AG04450 (cell line): Measurements from ENCODE around the gene SOSTDC1. TPM values are rescaled to one million over a fixed set of nuclear protein-coding genes. Genes with fewer than 3 reads are reported as not detected.
"Not testable (repeated sequence)": the region's sequence is repeated elsewhere in the genome, so short reads cannot be mapped to it uniquely, and the experiment has no call there.

ENCODE experiments used
- CTCF ChIA-PET: fragments of 300-600, 350-600 bp; formaldehyde crosslinking; extraction: SDS; loops from one replicate; lab custom pipeline; 2022; ENCODE audit warnings: antibody characterized with exemption, inconsistent platforms; lab: Charles Lee
- POLR2A ChIA-PET: fragments of 350-600 bp; formaldehyde crosslinking; extraction: SDS; loops from one replicate; lab custom pipeline; 2021; ENCODE audit warnings: antibody characterized with exemption, inconsistent platforms; lab: Yijun Ruan, JAX
- DNase-seq: peaks from one replicate; pipeline ENCODE4 v3.0.0-alpha.2; 2011; ENCODE audit warnings: low read depth, low spot score
- H3K27ac ChIP-seq: one replicate; pipeline ENCODE4 v1.5.1; 2012; ENCODE audit warnings: low read depth, low read length, control low read depth
- H3K27me3 ChIP-seq: one replicate; pipeline ENCODE4 v1.6.0; 2012; ENCODE audit warnings: low read length; ENCODE audit not compliant: control insufficient read depth, insufficient read depth
- H3K4me3 ChIP-seq: 2 replicates; pipeline ENCODE4 v1.5.1; 2011; ENCODE audit warnings: mild to moderate bottlenecking, low read depth, low read length, control low read depth
- H3K9me3 ChIP-seq: 2 replicates; pipeline ENCODE4 v1.5.1; 2012; ENCODE audit warnings: low read length; ENCODE audit not compliant: control insufficient read depth, insufficient read depth
- CTCF ChIP-seq: IDR thresholded peaks from 2 replicates; pipeline ENCODE4 v1.5.1; 2011; ENCODE audit warnings: low read depth, low read length, control low read depth, inconsistent platforms
- polyA plus RNA-seq: library from polyadenylated mRNA; depleted of rRNA; stranded (reverse); fragments of >200 nt; gene quantifications from 2 replicates; pipeline ENCODE4 v1.2.3, GENCODE V29; 2011

Gene SOSTDC1
- polyA plus RNA-seq, 1 experiment, result 0.11 TPM

- no peak for TF ChIP-seq CTCF
These were observed 9.9 kb downstream of the SOSTDC1 start for GRCh38 chr7:16455591-16455990.

DNA sequence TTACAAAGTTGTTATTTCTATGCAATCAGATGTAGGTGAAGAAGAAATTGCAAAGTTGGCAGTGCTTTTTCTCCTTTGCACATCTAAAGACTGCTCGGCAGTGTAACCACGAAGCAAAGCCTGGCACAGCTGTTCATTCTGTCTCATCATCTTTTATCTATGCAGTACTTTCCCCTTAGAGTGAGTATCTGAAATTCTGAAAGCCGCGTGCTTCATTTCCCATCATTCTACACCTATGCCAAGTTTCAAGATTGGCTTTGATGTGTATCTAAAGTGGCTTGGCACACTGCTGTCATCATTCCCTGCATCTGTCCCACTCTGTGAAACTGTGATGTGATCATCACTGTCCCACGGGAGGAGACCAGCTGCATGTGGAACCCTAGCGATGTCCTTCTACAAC, 15.2 kb downstream of the SOSTDC1 start:
- H3K27ac ChIP-seq, result no peak overlapping the region
- H3K4me3 ChIP-seq, result no peak overlapping the region
- H3K9me3 ChIP-seq, result no peaks in the 10 kb centered on the region
- ChIA-PET POLR2A (interaction anchor here (0.6 kb wide), 1 partner anchor 47 kb away, joined by 9 read pairs; no protein-coding TSS in a partner anchor), CTCF (interaction anchor here (0.6 to 2.4 kb wide), 4 partner anchors 14 to 547 kb away, joined by 5 to 9 read pairs (median 6); no protein-coding TSS in a partner anchor)
- no peaks in the 10 kb centered on the region for H3K27me3 ChIP-seq
- no peak for TF ChIP-seq CTCF
- no peak for DNase-seq

More at GRCh38 chr7:16455591-16455990, 9.9 kb downstream of the SOSTDC1 start:
- POLR2A ChIA-PET, result no interaction called here
- CTCF ChIA-PET, result interaction anchor here (0.7 kb wide), 1 partner anchor 8 kb away, joined by 3 read pairs; no protein-coding TSS in a partner anchor
- Histone ChIP-seq H3K27ac (no peak overlapping the region), H3K4me3 (no peak overlapping the region), H3K27me3 (no peaks in the 10 kb centered on the region), H3K9me3 (no peaks in the 10 kb centered on the region)
- DNase-seq, result no peak

DNA sequence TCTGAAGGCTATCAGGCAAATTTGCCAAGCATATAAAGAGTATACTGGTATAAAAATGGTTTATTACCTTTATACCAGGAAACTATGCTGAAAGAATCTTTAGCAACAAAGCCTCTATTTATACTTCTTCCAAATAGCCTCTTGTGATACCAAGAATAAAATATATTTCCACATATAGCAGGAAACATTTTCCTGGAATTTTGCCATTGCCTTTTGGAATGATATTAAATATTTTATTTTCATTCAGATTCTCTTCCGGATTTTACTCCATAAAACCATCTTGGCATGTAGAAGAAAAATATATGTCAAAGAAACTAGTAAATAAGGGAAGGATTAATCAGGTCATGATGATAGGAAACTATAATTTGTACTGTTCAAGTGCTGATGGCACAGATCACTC, 17.7 kb downstream of the SOSTDC1 start:
- DNase-seq, result no peak
- Histone ChIP-seq H3K4me3 (no peak overlapping the region), H3K9me3 (no peaks in the 10 kb centered on the region), H3K27ac (no peak overlapping the region), H3K27me3 (no peaks in the 10 kb centered on the region)
- ChIA-PET CTCF (no interaction called here), POLR2A (no interaction called here)
- TF ChIP-seq CTCF, result no peak

- H3K27ac ChIP-seq, result no peak overlapping the region
- ChIA-PET POLR2A (no interaction called here), CTCF (no interaction called here)
- no peak overlapping the region for H3K4me3 ChIP-seq
- H3K9me3 ChIP-seq, result no peaks in the 10 kb centered on the region
- no peak for DNase-seq
- TF ChIP-seq CTCF, result no peak
- H3K27me3 ChIP-seq, result no peaks in the 10 kb centered on the region
These were observed 19.0 kb downstream of the SOSTDC1 start for GRCh38 chr7:16446508-16446907.

GRCh38 chr7:16443871-16444270, 21.7 kb downstream of the SOSTDC1 start:
- DNase-seq, CTCF ChIA-PET, H3K27ac ChIP-seq, H3K27me3 ChIP-seq, H3K9me3 ChIP-seq, POLR2A ChIA-PET, H3K4me3 ChIP-seq: not testable (repeated sequence)
